GM21723 (cell line): Measurements from ENCODE around the gene SLIT1.

ENCODE experiments used
- ATAC-seq: cut with Tn5 transposase; IDR thresholded peaks from one replicate; pipeline ENCODE4 v1.9.1; 2021; ENCODE audit warnings: mild to moderate bottlenecking, moderate library complexity; ENCODE audit not compliant: unreplicated experiment

The SLIT1 gene

GRCh38 chr10:97028832-97029178, 157.0 kb downstream of the SLIT1 start:
- ATAC-seq = no peak

- ATAC-seq = no peak
These were observed 157.5 kb downstream of the SLIT1 start for GRCh38 chr10:97028126-97028831.

DNA sequence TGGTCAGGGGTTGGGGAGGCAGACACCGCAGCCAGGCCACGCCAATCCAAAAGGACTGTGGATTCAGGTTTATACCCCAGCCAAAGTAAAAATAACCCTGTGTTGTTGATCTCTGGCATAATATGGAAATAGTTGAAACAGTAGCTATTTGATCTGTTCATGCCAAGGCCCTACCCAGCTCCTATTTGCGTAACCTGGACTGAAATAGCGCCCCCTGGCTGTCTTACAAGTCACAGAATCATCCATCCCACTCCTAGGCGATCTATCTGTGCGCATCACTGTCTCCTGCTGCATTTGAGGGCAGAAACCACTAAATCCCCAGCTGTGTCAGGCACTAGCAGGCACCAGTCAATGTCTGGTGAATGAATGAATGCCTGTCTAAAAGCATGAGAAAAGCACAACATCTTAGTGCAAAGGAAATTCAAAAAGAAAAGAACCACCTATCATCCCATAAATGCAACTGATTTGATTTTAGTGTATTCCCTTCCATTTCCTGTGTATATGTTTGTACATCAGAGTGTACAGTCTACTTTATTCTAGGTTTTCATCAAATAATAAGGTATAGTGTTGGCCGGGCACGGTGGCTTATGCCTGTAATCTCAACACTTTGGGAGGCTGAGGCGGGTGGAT, 160.0 kb downstream of the SLIT1 start:
- no peak for ATAC-seq

DNA sequence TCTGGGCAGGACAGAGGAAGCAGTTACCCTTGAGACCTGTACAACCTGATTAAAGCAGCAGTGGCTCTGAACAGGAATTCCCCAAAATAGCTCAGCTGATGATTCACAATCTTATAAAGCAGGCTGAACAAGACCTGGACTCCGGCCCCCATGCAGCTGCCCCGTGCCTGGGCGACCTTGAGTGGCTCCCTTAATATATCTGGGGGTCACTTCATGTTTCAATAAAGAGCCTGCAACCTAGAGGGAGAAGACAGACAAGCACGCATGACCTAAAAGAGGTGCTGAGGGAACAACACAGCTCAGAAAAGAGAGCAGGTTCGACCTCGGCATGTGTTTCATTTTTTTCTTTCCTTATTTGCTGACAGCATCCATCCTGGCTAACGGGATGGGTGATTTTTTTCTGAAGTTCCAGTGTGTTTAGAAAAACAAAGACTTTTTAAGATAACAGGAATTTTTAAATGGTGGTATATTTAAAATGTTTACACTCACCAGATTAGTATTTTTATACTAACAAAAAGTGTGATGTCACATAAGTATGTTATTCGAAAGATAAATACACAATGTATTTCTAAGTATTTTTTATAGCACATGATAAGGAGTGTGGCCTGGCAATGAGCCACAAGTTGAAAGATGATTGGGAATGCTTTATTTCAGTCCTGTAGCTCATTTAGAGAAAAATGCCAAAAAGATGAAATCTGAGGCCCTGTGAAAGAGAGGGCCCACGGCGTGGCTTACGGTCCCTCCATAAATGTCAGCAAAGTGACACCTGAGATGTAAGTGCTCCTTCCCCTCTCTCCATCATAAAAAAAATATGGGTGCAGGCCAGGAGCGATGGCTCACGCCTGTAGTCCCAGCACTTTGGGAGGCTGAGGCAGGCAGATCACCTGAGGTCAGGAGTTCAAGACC, 161.3 kb downstream of the SLIT1 start:
- no peak for ATAC-seq

- ATAC-seq = no peak
These were observed 162.2 kb downstream of the SLIT1 start for GRCh38 chr10:97023401-97024167.

- ATAC-seq = no peak
These were observed 163.1 kb downstream of the SLIT1 start for GRCh38 chr10:97022616-97023015.

DNA sequence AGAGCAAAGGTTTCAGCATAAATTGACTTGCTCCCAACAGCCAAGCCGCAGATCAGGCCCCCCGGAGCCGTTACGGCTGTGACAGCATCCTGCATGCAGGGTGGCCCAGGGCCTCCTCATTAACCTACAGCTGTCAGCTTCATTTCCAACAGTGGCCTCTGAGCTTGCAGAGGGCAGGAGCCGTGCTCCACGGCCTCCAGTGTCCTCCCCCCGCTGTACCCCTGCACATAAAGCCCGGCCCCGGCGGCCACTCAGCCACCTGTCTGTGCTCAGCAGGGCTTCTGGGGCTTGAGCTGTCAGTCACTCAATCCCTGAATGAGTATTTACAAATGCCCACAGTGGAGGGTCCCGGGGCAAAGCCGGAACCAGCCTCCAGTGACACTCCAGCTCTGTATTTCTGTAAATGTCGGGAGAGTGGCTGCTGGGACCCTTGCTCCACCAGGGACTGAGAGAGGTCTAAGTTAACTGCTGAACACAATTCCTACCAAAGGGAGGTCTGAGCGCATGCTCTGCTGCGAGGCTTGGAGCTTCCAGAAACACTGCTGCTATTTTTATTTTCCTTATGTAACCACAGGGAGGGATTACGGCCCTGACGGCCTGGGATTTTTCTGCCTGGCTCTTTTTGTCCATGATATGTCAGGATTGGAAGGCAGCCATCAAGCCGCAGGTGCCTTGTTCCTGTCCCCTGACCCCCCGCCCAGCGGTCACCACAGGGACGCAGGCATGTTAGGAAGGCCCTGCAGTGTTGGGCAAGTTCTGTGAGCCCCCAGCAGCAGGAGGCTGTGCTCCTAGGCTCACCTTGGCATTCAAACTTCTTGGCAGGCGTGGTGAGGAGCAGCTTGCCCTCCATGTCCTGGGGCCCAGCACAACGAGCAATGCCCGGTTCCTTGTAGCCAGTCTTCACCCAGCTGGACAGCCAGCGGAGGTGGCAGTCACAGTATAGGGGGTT, 165.0 kb downstream of the SLIT1 start:
- no peak for ATAC-seq

DNA sequence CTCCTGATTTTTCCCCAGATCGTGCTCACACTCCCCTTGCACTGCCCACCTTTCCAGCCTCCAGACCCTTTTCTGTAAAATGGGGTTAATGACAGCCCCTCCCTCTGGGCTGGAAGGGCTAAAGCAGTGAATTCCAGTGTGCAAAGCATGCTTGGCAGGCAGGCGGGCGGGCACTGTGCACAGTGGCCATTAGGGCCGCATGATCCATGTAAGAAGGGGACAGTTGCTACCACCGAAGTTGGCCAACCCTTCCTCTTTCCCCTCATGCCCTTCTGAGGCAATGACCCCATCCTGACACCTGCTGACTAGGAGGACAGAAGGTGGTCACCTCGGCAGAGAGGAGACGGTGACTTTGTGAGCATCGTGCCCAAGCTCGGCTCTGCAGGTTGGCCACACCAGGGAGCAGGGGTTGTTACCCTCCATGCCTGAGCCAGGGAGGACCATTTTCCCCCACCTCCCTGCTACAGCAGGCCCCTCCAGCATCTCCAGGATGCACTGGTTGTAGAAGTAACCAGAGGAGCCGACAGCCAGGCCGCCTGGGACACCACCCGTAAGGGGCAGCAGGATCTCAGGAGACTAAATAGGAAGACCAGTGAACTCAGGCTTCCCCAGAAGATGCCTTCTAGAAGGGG, 166.4 kb downstream of the SLIT1 start:
- no peak for ATAC-seq

GRCh38 chr10:97018251-97019212, 167.2 kb downstream of the SLIT1 start:
- ATAC-seq = no peak

DNA sequence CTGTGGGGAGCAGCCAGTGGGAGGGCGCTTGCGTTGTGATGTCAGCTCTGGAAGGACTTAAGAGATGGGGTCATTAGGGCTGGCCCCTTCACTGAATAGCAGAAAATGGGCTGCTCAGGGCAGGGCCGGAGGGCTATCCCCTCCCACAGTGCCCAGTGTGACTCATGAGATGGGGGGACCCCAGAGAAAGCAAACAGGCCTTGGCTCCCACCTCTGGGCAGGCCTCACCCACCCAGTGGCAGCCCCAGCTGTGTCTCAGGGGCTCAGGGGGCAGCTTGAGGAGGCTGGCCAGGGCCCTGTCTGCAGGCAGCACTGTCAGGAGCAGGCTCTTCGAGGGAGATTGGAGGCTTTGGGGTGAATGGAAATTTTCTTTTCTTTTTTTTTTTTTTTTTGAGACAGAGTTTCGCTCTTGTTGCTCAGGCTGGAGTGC, 168.3 kb downstream of the SLIT1 start:
- ATAC-seq = no peak

- ATAC-seq = peak; percentile 79
These were observed 168.9 kb downstream of the SLIT1 start for GRCh38 chr10:97016728-97017473.

DNA sequence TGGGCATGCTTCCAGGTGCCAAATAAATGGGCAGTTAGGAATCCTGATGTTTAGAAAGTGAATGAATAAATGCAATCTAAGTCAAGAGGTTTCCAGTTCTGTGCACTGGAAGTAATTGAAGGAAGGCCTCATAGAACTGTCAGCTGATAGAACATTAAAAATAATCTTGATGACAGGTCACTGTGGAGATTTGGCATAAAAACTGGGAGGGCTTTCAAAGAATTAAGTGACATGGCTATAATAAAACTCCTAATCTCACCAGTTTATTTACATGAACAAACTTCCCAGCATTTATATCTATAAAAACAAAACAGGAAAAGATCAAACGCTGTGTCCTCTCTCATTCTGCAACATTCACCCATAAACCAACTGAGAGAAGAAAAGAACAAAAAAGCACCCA, 170.5 kb downstream of the SLIT1 start:
- ATAC-seq = no peak

DNA sequence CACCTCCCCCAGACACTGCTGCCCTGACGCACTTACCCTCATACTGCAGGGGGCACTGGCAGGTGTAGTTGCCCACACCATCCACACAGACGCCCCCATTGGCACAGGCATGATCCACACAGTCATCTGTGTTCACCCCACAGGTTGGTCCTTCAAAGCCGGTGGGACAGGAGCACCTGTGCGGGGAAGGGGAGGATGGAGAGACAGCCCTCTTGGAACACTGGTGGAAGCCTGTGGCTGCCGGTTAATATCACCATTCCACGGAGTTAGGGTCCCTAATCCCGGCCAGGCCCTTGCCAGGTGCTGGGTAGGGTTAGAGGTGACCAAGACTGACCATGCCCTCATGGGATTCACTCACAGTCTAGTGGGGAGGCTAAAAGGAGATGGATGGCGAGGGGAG, 171.8 kb downstream of the SLIT1 start:
- ATAC-seq = no peak

- ATAC-seq = no peak
These were observed 172.2 kb downstream of the SLIT1 start for GRCh38 chr10:97013568-97013967.

DNA sequence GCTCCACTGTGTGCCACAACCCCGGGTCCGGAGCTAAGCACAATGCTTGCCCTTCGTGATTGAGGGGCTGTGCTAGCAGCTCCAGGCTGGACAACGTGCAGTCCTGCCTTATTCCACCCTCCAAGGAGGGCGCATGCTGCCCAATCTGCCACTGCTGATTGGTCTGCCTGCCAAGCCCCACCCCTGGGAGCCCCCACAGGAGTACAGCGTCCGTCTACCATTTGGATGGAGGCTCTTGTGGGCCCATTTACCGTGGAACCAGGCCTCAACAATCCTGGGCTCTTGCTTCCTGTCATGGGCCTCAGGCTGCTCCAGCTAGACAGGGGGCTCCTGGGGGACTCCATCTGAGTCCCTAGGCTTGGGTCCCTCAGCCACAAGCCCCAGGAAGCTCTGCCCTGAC, 173.3 kb downstream of the SLIT1 start:
- no peak for ATAC-seq

DNA sequence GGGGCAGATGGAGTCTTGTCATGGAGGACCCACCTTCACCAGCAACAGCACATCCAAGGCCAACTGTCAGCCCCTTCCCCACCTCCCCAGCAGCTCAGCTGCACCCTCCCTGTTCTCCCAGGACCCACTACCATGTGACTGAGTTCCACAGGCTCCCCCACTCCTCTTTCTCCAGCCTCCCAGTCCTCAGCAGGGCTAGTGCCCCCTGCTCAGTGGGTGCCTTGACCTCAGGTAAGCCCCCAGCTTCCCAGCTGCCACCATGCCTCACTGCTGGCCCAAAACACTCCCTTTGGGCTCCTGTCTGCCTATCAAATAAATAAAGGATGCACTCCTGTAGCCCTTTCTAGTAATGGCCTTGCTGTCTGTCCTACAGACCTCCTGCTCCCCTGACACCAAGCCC, 174.4 kb downstream of the SLIT1 start:
- no peak for ATAC-seq

DNA sequence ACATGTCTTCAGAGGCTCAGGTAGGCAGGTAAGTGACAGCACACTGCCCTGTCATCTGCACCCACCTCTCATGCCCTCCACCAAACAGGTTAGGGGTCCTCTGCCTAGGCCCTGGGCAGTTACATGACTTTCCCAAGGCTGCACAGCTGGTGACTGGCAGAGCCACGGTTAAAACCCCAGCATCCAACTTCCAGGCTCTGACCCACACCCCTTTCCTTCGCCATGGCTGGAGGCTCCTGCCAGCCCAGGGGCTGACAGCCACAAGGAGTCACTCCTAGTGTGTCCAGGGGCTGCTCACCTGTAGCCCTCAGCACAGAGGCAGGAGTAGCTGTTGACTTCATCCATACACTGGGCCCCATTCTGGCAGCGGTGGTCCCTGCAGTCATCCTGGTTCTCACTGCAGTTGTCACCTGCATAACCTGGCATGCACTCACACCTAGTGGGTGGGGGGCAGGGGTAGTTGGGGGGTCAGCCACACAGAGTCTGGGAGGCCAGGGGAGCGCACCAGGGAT, 175.0 kb downstream of the SLIT1 start:
- ATAC-seq = no peak
